ENCODE results near the gene BCL11A.

- TF ChIP-seq, protein P1, sequence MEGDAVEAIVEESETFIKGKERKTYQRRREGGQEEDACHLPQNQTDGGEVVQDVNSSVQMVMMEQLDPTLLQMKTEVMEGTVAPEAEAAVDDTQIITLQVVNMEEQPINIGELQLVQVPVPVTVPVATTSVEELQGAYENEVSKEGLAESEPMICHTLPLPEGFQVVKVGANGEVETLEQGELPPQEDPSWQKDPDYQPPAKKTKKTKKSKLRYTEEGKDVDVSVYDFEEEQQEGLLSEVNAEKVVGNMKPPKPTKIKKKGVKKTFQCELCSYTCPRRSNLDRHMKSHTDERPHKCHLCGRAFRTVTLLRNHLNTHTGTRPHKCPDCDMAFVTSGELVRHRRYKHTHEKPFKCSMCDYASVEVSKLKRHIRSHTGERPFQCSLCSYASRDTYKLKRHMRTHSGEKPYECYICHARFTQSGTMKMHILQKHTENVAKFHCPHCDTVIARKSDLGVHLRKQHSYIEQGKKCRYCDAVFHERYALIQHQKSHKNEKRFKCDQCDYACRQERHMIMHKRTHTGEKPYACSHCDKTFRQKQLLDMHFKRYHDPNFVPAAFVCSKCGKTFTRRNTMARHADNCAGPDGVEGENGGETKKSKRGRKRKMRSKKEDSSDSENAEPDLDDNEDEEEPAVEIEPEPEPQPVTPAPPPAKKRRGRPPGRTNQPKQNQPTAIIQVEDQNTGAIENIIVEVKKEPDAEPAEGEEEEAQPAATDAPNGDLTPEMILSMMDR (IDR thresholded peaks at IDR 0.05): peak; percentile 38
- TF ChIP-seq POLR2AphosphoS5 (IDR thresholded peaks at IDR 0.05; ENCODE audit: low read depth, low read length): no peak
- no peak for TF ChIP-seq SIN3A (IDR thresholded peaks at IDR 0.05; ENCODE audit: borderline replicate concordance, insufficient read depth, low read depth, low read length)
- no peak for TF ChIP-seq REST (IDR thresholded peaks at IDR 0.05; ENCODE audit: insufficient read depth in 1 of 2, low read depth in 2 of 2, low read length in 1 of 2)
Observed at GRCh38 chr2:60554074-60554645, 706 bp upstream of the BCL11A start.
